Stomach (tissue), 4 donors: Measurements from ENCODE around the gene RNF13.

ENCODE experiments used
- POLR2A ChIP-seq, 4 donors: fragments of 450-650 bp; IDR thresholded peaks; one replicate each; pipeline ENCODE4 v1.6.1; 2016; ENCODE audit warnings: antibody characterized with exemption in 4 of 4, control low read depth in 2 of 4, mild to moderate bottlenecking in 1 of 4, moderate library complexity in 1 of 4
- TF ChIP-seq, protein P1 (sequence below), 7 experiments: fragments of 450-650 bp in 4 of 7; fragments of 200-600 bp in 3 of 7; sonication (generic) in 3 of 7; IDR thresholded peaks; one replicate each; pipeline ENCODE4 v1.5.1; 2016 to 2019; ENCODE audit warnings: antibody characterized with exemption in 7 of 7, control low read depth in 2 of 7, mild to moderate bottlenecking in 1 of 7

DNA sequence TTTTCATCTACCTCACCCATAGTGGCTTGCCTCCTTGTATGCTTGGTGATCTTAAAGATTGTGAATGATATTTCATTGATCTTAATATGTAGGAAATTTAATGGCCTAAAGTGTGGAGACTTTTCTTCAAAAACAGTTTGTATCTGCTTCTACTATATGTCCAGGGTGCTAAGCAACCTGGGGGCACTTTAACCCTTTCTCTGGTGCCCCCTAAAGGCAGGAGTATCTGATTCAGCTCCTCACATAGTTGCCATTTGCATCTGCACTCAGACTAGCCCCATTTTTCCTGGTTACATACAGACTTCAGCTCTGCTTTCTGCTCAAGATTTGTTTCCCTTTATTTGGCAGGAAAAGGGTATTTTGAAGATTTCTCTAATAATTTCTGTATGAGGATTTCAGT, 162.9 kb downstream of the RNF13 start:
- TF ChIP-seq, protein P1, sequence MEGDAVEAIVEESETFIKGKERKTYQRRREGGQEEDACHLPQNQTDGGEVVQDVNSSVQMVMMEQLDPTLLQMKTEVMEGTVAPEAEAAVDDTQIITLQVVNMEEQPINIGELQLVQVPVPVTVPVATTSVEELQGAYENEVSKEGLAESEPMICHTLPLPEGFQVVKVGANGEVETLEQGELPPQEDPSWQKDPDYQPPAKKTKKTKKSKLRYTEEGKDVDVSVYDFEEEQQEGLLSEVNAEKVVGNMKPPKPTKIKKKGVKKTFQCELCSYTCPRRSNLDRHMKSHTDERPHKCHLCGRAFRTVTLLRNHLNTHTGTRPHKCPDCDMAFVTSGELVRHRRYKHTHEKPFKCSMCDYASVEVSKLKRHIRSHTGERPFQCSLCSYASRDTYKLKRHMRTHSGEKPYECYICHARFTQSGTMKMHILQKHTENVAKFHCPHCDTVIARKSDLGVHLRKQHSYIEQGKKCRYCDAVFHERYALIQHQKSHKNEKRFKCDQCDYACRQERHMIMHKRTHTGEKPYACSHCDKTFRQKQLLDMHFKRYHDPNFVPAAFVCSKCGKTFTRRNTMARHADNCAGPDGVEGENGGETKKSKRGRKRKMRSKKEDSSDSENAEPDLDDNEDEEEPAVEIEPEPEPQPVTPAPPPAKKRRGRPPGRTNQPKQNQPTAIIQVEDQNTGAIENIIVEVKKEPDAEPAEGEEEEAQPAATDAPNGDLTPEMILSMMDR (IDR thresholded peaks at IDR 0.05) = no peak
- no peak for TF ChIP-seq POLR2A (IDR thresholded peaks at IDR 0.05)
